ENCODE measurements around the gene SNRPA1. TPM values are rescaled to one million over a fixed set of nuclear protein-coding genes. Genes with fewer than 3 reads are reported as not detected.
A peak's percentile ranks its signal among the peaks of the same experiment; 100 is the strongest.

Gene SNRPA1
- total and polyA plus RNA-seq, 2 of the 13 experiments (the other 11 are each of a cell fraction or from before 2014, with no cell fraction given): 41.2 to 108 TPM

GRCh38 chr15:101277038-101277822 lies 17.8 kb downstream of the SNRPA1 start, which contains the start of gene SELENOS (continued):
- TF ChIP-seq ZNF331 (CRISPR knock-in tag; IDR thresholded peaks at IDR 0.05) (peak; percentile 13; the same call in 1 of the 2 replicates), HCFC1 (IDR thresholded peaks at IDR 0.05; ENCODE audit: low read depth, low read length) (no peak), SIX4 (CRISPR knock-in tag; IDR thresholded peaks at IDR 0.05) (no peak), ZNF230 (CRISPR knock-in tag; IDR thresholded peaks at IDR 0.05) (0 out of 2 replicates have a peak, but pooled peaks have one; percentile 77), MYNN (CRISPR knock-in tag; IDR thresholded peaks at IDR 0.05; ENCODE audit: low read depth) (no peak), TP53 (CRISPR knock-in tag; conservative IDR thresholded peaks at IDR 0.05) (no peak), ZFP41 (CRISPR knock-in tag; IDR thresholded peaks at IDR 0.05; ENCODE audit: borderline replicate concordance) (no peak), ZNF577 (CRISPR knock-in tag; IDR thresholded peaks at IDR 0.05; ENCODE audit: borderline replicate concordance, low read depth) (no peak), U2AF2 (IDR thresholded peaks at IDR 0.05; ENCODE audit: low read depth, low read length) (no peak), ZNF513 (CRISPR knock-in tag; conservative IDR thresholded peaks at IDR 0.05) (0 out of 2 replicates have a peak, but pooled peaks have one; percentile 52), AKAP8 (CRISPR knock-in tag; IDR thresholded peaks at IDR 0.05) (no peak), GTF3A (CRISPR knock-in tag; conservative IDR thresholded peaks at IDR 0.05) (no peak), CAMTA2 (CRISPR knock-in tag; IDR thresholded peaks at IDR 0.05; ENCODE audit: borderline replicate concordance) (no peak), SMYD3 (CRISPR knock-in tag; IDR thresholded peaks at IDR 0.05) (no peak), ZUFSP (CRISPR knock-in tag; IDR thresholded peaks at IDR 0.05; ENCODE audit: borderline replicate concordance) (no peak), ZBTB4 (CRISPR knock-in tag; IDR thresholded peaks at IDR 0.05; ENCODE audit: borderline replicate concordance) (no peak)
- TF ChIP-seq, protein P1, sequence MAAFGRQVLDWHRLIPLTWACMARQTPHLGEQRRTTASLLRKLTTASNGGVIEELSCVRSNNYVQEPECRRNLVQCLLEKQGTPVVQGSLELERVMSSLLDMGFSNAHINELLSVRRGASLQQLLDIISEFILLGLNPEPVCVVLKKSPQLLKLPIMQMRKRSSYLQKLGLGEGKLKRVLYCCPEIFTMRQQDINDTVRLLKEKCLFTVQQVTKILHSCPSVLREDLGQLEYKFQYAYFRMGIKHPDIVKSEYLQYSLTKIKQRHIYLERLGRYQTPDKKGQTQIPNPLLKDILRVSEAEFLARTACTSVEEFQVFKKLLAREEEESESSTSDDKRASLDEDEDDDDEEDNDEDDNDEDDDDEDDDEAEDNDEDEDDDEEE (CRISPR knock-in tag; IDR thresholded peaks at IDR 0.05): no peak
- TF ChIP-seq, protein P2, sequence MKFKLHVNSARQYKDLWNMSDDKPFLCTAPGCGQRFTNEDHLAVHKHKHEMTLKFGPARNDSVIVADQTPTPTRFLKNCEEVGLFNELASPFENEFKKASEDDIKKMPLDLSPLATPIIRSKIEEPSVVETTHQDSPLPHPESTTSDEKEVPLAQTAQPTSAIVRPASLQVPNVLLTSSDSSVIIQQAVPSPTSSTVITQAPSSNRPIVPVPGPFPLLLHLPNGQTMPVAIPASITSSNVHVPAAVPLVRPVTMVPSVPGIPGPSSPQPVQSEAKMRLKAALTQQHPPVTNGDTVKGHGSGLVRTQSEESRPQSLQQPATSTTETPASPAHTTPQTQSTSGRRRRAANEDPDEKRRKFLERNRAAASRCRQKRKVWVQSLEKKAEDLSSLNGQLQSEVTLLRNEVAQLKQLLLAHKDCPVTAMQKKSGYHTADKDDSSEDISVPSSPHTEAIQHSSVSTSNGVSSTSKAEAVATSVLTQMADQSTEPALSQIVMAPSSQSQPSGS (CRISPR knock-in tag; IDR thresholded peaks at IDR 0.05): no peak
- TF ChIP-seq, protein P3, sequence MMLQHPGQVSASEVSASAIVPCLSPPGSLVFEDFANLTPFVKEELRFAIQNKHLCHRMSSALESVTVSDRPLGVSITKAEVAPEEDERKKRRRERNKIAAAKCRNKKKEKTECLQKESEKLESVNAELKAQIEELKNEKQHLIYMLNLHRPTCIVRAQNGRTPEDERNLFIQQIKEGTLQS (CRISPR knock-in tag; IDR thresholded peaks at IDR 0.05): no peak

Measured in HepG2 (cell line).